HFF-Myc (cell line): ENCODE data around the gene CNDP1.

ENCODE experiments used
- DNase-seq: peaks from one replicate; pipeline ENCODE4 v3.0.0-alpha.2; 2011; ENCODE audit warnings: low read depth; ENCODE audit errors: extremely low read depth
- H3K4me3 ChIP-seq: replicated peaks from 2 replicates; pipeline ENCODE4 v1.5.1; 2011; ENCODE audit warnings: low read depth, mild to moderate bottlenecking, control low read depth, low read length
- TF ChIP-seq, protein P1 (sequence below): IDR thresholded peaks from 2 replicates; pipeline ENCODE4 v1.5.1; 2012; ENCODE audit warnings: mild to moderate bottlenecking, low read depth, low read length, control low read depth; ENCODE audit errors: missing control alignments

The CNDP1 gene

DNA sequence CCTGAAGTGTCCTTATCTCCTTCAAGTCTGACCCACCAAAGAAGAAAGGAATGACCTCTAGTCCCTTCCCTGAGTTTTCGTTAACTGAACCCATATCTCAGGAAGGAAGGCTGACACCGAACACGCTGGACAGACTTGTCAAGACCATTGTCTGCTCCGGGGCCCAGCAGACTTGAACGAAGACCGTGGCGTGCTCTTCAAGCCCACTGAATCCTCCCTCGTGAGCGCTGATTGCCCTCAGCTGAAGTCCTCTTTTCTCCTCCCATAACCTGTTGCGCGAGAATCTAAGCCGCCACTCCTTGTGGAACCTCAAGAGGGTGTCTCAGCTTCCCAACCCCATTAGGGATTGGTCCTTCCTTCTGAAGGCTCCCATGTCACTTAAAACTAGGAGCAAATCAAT, 634 bp upstream of the CNDP1 start:
- H3K4me3 ChIP-seq = no peak overlapping the region
- no peak for DNase-seq
- TF ChIP-seq, protein P1, sequence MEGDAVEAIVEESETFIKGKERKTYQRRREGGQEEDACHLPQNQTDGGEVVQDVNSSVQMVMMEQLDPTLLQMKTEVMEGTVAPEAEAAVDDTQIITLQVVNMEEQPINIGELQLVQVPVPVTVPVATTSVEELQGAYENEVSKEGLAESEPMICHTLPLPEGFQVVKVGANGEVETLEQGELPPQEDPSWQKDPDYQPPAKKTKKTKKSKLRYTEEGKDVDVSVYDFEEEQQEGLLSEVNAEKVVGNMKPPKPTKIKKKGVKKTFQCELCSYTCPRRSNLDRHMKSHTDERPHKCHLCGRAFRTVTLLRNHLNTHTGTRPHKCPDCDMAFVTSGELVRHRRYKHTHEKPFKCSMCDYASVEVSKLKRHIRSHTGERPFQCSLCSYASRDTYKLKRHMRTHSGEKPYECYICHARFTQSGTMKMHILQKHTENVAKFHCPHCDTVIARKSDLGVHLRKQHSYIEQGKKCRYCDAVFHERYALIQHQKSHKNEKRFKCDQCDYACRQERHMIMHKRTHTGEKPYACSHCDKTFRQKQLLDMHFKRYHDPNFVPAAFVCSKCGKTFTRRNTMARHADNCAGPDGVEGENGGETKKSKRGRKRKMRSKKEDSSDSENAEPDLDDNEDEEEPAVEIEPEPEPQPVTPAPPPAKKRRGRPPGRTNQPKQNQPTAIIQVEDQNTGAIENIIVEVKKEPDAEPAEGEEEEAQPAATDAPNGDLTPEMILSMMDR = no peak

DNA sequence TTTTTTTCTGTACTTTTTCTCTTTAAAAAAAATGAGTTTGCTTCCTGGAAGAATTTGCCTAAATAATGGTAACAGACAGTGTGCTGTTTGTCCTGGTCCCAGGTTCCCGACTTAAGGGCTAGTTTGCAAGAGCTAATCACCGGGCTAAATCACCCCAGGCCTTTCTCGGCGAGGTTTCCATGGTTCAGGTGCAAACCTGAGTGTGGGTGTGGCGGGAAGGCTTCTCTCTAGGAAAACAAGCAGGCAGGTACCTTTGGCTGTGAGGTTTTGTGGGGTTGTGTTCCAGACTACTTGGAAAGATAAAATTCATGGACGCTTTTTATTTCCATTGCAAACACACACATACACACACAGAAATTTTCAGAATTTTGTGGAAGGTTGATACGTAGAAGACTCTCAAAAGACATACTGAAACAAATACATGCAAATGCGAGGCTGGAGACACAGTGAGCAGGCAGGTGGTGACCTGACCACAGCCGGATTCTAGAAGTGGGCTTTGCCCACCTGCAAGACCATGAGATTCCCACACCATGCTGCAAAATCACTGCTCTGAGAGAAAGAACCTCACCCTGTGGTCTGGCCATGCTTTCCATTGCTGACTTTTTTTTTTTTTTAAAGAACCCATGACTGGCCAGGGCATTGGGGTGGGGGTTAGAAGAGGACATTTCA, 815 bp downstream of the CNDP1 start:
- TF ChIP-seq, protein P1 = no peak
- no peak overlapping the region for H3K4me3 ChIP-seq

DNA sequence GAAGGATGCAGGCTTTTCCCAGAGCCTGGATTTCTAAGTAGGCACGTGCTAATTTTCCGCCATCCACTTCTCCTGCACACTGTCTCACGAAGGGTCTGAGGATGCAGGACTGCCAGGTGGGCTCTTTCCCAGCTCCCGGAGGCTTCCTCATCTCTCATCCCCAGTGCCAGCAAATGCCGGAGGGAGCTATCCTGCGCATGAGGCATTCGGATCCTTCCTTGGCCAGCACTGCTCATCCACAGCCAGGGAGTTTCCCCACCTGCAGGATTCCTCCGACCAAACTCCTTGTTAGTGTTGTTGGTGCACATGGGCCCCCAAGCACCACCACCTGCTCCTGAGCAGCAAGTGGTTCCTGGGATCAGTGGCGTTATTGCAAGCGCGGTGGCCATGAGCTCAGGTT, 5.0 kb downstream of the CNDP1 start:
- H3K4me3 ChIP-seq = no peak overlapping the region
- no peak for DNase-seq
- TF ChIP-seq, protein P1 = no peak

More for the DNA sequence above, 815 bp downstream of the CNDP1 start:
- DNase-seq = no peak

DNA sequence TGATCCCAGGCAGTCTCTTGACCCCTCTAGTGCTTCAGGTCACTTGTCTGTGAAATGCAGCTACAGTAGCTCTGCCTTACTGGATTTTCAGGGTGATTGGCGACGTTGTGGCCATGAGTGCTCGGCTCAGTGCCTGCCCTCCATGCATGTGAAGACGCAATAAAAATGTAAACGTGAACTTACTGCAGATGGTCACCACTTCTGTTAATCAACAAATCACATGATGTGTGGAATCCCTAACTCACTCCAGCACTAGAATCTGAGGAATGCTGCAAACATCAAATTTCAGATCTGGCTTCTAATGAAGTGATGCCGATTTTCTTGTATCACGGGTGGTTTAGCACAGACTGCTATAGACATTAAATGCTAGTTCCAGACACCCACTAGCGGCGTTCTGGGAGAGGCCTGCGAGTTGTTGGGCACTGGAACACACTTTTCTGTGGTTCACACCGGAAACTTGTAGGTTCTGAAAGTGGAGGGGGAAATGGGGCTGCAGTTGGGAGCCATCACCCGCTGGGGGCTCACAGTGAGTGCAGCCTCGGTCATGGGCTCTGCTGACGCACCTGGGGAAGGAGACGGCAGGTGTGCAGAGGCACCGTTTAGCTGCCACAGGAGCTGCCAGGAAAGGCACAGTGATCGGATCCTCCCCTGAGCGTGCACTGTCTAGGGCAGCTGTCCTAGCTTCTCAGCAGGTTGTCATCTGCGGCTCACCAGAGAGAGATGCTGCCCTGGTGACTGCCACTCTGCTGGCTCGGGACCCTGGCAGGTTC, 6.5 kb downstream of the CNDP1 start:
- TF ChIP-seq, protein P1 = no peak
- no peak overlapping the region for H3K4me3 ChIP-seq
- no peak for DNase-seq

DNA sequence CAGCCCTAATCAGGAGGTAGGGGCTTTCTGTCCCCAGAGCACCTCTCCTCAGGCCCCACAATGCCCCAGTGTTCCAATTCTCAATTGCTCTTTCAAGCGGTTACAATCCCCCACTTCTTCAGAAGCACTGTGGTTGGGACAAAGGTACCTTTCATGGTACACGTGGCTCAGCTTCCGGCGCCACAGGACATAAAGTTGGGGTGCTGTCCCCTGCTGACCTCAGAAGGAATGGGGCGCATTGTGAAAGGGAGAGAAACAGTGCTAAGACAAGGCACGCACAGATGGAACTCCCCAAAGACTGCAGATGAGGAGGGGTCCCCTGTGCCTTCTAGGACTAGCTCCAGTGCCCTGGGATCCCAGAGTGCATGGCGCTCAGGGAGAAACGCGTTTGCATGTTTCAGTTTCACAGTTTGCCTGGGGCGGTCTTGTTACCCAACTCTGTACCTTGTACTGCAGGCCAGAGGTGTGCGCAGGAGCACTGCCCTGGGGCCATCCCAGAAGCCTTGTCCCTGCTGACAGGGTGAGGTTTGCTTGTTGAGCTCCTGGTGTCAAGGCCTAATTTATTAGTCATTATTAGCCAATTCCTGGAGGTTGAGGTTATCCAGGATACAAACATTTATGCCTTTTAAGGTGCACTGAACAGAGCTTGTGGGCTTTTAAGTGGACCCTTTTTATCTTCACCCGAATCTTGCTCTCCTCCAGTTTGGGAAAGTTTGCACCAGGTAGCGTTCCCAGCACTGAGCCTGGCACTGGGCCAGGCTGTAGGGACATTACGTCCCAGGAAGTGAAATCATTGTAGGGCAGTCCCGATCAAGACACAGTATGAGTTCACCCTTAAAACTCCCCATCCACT, 7.6 kb downstream of the CNDP1 start:
- no peak for DNase-seq
- no peak overlapping the region for H3K4me3 ChIP-seq
- TF ChIP-seq, protein P1 = no peak

DNA sequence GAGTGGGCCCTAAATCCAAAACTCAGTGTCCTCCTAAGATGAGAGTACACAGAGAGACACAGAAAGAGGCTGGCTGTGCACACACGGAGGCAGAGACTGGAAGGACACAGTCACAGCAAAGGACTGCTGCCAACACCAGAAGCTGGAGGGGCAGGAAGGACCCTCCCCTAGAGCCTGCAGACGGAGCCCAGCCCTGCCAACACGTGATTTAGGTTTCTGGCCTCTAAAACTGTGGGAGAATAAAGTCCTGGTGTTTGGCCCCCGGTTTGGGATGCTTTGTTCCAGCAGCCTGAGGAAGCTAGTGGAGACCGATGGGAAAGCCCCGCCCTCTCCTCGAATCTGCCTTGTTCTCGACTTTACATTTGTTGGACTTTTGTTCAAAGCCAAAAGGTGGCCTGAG, 10.6 kb downstream of the CNDP1 start:
- DNase-seq = no peak
- H3K4me3 ChIP-seq = no peak overlapping the region
- TF ChIP-seq, protein P1 = no peak
